ENCODE results near the gene ATP11A. TPM values are rescaled to one million over a fixed set of nuclear protein-coding genes. Genes with fewer than 3 reads are reported as not detected.

ATP11A gene
- total RNA-seq, 1 donor from 2014 or later = 114 TPM

GRCh38 chr13:112923962-112924361 is 234.1 kb downstream of the ATP11A start:
- Mint-ChIP-seq H3K4me3 (no peak overlapping the region), H3K9me3 (peaks cover 13% of the 10 kb centered on the region), H3K27me3 (ENCODE audit: low read depth) (peaks cover 5% of the 10 kb centered on the region), H3K4me1 (peaks cover 4% of the 10 kb centered on the region), H3K36me3 (no peaks in the 10 kb centered on the region), H3K27ac (no peak overlapping the region)
- no peak for TF ChIP-seq CTCF (IDR thresholded peaks at IDR 0.05; ENCODE audit: unreplicated experiment)
- DNase-seq (ENCODE audit: low spot score in 2 of 2, unreplicated experiment in 2 of 2) = no peak

DNA sequence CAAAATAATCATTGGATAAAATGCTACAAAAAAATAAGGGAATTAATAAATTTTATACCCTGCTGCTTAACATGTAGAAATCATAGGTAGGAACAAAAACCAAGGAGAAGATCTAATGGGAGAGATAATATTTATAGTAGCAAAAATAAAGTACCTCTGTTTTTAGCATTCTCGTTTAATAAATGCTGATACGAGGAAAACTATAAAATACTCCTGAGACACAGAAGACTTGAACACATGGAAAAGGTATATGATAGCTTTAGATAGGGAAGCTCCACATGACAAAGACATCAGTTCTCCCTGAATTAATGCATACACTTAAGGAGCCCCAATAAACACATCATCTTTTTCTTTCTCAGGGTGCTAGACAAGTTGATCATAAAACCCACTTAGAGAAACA is 234.5 kb downstream of the ATP11A start:
- peaks cover 5% of the 10 kb centered on the region for H3K27me3 Mint-ChIP-seq (ENCODE audit: low read depth)
- no peak for TF ChIP-seq CTCF (IDR thresholded peaks at IDR 0.05; ENCODE audit: unreplicated experiment)
- H3K4me1 Mint-ChIP-seq = peaks cover 8% of the 10 kb centered on the region
- no peak overlapping the region for H3K4me3 Mint-ChIP-seq
- no peak overlapping the region for H3K27ac Mint-ChIP-seq
- peaks cover 13% of the 10 kb centered on the region for H3K9me3 Mint-ChIP-seq
- no peak for DNase-seq (ENCODE audit: low spot score in 2 of 2, unreplicated experiment in 2 of 2)
- H3K36me3 Mint-ChIP-seq = no peaks in the 10 kb centered on the region

DNA sequence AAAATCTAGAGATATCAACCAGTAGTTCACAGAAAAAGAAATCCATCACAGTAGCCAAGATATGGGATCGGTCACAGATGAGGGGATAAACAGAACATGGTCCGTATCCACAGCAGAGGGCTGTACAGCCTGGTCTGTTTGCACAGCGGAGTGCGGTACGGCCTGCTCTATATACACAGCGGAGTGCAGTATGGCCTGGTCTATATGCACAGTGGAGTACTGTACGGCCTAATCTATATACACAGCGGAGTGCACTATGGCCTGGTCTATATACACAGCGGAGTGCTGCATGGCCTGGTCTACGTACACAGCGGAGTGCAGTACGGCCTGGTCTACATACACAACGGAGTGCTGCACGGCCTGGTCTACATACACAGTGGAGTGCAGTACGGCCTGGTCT is 236.2 kb downstream of the ATP11A start:
- DNase-seq (ENCODE audit: low spot score in 2 of 2, unreplicated experiment in 2 of 2) = no peak
- Mint-ChIP-seq H3K9me3 (peaks cover 13% of the 10 kb centered on the region), H3K36me3 (no peaks in the 10 kb centered on the region), H3K4me3 (no peak overlapping the region), H3K27ac (no peak overlapping the region), H3K27me3 (ENCODE audit: low read depth) (peaks cover 5% of the 10 kb centered on the region), H3K4me1 (peaks cover 17% of the 10 kb centered on the region)
- TF ChIP-seq CTCF (IDR thresholded peaks at IDR 0.05; ENCODE audit: unreplicated experiment) = no peak

GRCh38 chr13:112926993-112927392 is 237.2 kb downstream of the ATP11A start:
- H3K36me3 Mint-ChIP-seq = no peaks in the 10 kb centered on the region

DNA sequence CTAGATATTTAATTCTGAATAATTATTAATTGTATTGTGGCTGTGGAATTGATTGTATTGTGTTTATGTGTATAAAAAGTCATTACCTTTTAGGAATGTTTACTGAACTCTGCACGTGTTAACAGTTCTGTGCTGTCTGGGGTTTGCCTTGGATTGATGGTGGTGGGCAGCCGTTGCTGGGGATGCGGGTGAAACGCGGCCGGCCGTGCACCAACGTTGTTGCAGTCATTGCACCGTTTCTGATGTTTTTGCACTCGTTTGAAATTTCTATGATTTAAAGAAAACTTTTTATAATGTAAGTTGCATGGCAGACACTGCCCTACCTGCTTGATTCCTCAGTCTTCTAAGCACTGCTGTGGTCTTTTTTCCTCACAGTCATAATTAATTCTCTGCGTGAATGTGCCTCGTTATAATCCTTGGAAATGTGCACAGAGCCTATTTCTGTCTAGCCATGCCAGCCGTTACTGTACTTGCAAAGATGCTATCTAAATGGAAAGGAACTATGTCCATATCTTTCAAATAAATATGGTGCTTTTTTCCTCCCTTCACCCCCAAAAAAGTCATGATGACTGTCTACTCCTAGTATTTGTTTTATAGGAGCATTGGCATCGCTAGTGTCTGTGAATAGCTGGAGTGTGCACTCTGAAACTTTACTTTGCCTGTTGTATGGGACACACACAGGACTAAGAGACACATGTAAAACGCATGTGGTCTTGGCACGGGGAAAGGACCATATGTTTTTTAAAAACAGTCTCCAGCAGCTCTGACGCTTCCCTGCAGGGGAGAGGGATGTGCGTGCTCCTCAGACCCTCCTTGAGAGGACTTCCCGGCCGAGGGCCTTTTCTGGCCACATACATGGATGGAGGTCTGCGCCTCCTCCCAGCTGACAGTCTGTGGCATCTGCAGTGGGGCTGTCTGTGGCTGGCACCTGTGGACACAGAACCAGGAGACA is 238.5 kb downstream of the ATP11A start:
- Mint-ChIP-seq H3K4me1 (peaks cover 26% of the 10 kb centered on the region), H3K27me3 (ENCODE audit: low read depth) (peaks cover 5% of the 10 kb centered on the region), H3K36me3 (no peaks in the 10 kb centered on the region), H3K4me3 (no peak overlapping the region), H3K9me3 (peaks cover 13% of the 10 kb centered on the region), H3K27ac (no peak overlapping the region)
- no peak for TF ChIP-seq CTCF (IDR thresholded peaks at IDR 0.05; ENCODE audit: unreplicated experiment)
- no peak for DNase-seq (ENCODE audit: low spot score in 2 of 2, unreplicated experiment in 2 of 2)

More at GRCh38 chr13:112926993-112927392, 237.2 kb downstream of the ATP11A start:
- Mint-ChIP-seq H3K9me3 (peaks cover 13% of the 10 kb centered on the region), H3K4me3 (no peak overlapping the region), H3K27ac (no peak overlapping the region), H3K27me3 (ENCODE audit: low read depth) (peaks cover 5% of the 10 kb centered on the region), H3K4me1 (peaks cover 26% of the 10 kb centered on the region)
- no peak for TF ChIP-seq CTCF (IDR thresholded peaks at IDR 0.05; ENCODE audit: unreplicated experiment)
- no peak for DNase-seq (ENCODE audit: low spot score in 2 of 2, unreplicated experiment in 2 of 2)
